ENCODE measurements around the gene DDX25.

Gene DDX25

GRCh38 chr11:125952559-125952958 is 48.3 kb downstream of the DDX25 start:
- no peak for DNase-seq (ENCODE audit: low read depth)
- H3K4me3 ChIP-seq (ENCODE audit: low read length): no peak overlapping the region
- TF ChIP-seq CTCF (conservative IDR thresholded peaks at IDR 0.05; ENCODE audit: low read length): no peak

GRCh38 chr11:125952973-125953372 is 48.7 kb downstream of the DDX25 start:
- no peak for DNase-seq (ENCODE audit: low read depth)

GRCh38 chr11:125953401-125953935 is 49.2 kb downstream of the DDX25 start:
- H3K4me3 ChIP-seq (ENCODE audit: low read length): no peak overlapping the region
- no peak for DNase-seq (ENCODE audit: low read depth)
- TF ChIP-seq CTCF (conservative IDR thresholded peaks at IDR 0.05; ENCODE audit: low read length): no peak

More at GRCh38 chr11:125952973-125953372, 48.7 kb downstream of the DDX25 start:
- no peak for TF ChIP-seq CTCF (conservative IDR thresholded peaks at IDR 0.05; ENCODE audit: low read length)
- H3K4me3 ChIP-seq (ENCODE audit: low read length): no peak overlapping the region

- no peak overlapping the region for H3K4me3 ChIP-seq (ENCODE audit: low read length)
- no peak for TF ChIP-seq CTCF (conservative IDR thresholded peaks at IDR 0.05; ENCODE audit: low read length)
- no peak for DNase-seq (ENCODE audit: low read depth)
Measured at GRCh38 chr11:125954123-125954944, 50.0 kb downstream of the DDX25 start.

- no peak for TF ChIP-seq CTCF (conservative IDR thresholded peaks at IDR 0.05; ENCODE audit: low read length)
- DNase-seq (ENCODE audit: low read depth): no peak
- H3K4me3 ChIP-seq (ENCODE audit: low read length): no peak overlapping the region
Measured at GRCh38 chr11:125954945-125955640, 50.8 kb downstream of the DDX25 start.

- DNase-seq (ENCODE audit: low read depth): no peak
- no peak for TF ChIP-seq CTCF (conservative IDR thresholded peaks at IDR 0.05; ENCODE audit: low read length)
- H3K4me3 ChIP-seq (ENCODE audit: low read length): no peak overlapping the region
Measured at GRCh38 chr11:125955856-125956255, 51.5 kb downstream of the DDX25 start.
